HEK293 (cell line): Measurements from ENCODE around the gene APLP2.
"Not testable (repeated sequence)": the region's sequence is repeated elsewhere in the genome, so short reads cannot be mapped to it uniquely, and the experiment has no call there.

Experiments used
- CTCF ChIA-PET: fragments of 350-600 bp; formaldehyde crosslinking; extraction: SDS; loops from one replicate; lab custom pipeline; 2021; ENCODE audit warnings: antibody characterized with exemption; lab: Yijun Ruan, JAX
- POLR2A ChIA-PET: fragments of 300-600 bp; formaldehyde crosslinking; extraction: SDS; loops from one replicate; lab custom pipeline; 2020; ENCODE audit warnings: antibody characterized with exemption, inconsistent platforms; lab: Yijun Ruan, JAX
- H3K27ac ChIP-seq: fragments of 200-500 bp; sonication (Bioruptor generic); 2 replicates; pipeline ENCODE4 v1.5.1; 2014; ENCODE audit warnings: low read depth, low read length, control low read depth, inconsistent platforms; ENCODE audit errors: extremely low read depth
- H3K36me3 ChIP-seq, 2 experiments: fragments of 200-500 bp in 1 of 2; sonication (Bioruptor generic) in 1 of 2; 1 replicate in 1 of 2; 2 replicates in 1 of 2; pipeline ENCODE4 v1.5.1; 2014 to 2017; ENCODE audit warnings: inconsistent platforms in 2 of 2, low read length in 2 of 2; ENCODE audit not compliant: control insufficient read depth in 2 of 2, insufficient read depth in 1 of 2
- H3K4me1 ChIP-seq: fragments of 200-500 bp; sonication (Bioruptor generic); 2 replicates; pipeline ENCODE4 v1.5.1; 2014; ENCODE audit warnings: mild to moderate bottlenecking, low read length, inconsistent platforms; ENCODE audit not compliant: control insufficient read depth, insufficient read depth
- H3K4me3 ChIP-seq: 2 replicates; pipeline ENCODE4 v1.5.1; 2011; ENCODE audit warnings: low read depth, mild to moderate bottlenecking, control low read depth, low read length, moderate library complexity
- H3K9me3 ChIP-seq: fragments of 200-500 bp; sonication (Bioruptor generic); 2 replicates; pipeline ENCODE4 v1.5.1; 2014; ENCODE audit warnings: low read depth, low read length, inconsistent platforms; ENCODE audit not compliant: control insufficient read depth, insufficient read depth
- GLIS1 ChIP-seq: fragments of 450-650 bp; formaldehyde crosslinking; IDR thresholded peaks from 2 replicates; pipeline ENCODE4 v1.5.1; 2016; ENCODE audit warnings: missing biosample characterization, missing genetic modification characterization
- HOXD13 ChIP-seq: sonication (generic); formaldehyde crosslinking; IDR thresholded peaks from 2 replicates; pipeline ENCODE4 v1.8.0; 2022; ENCODE audit warnings: missing genetic modification reagents, borderline replicate concordance
- KLF16 ChIP-seq: fragments of 450-650 bp; formaldehyde crosslinking; IDR thresholded peaks from 2 replicates; pipeline ENCODE4 v1.5.1; 2017; ENCODE audit warnings: missing biosample characterization, missing genetic modification characterization
- OSR2 ChIP-seq: fragments of 450-650 bp; formaldehyde crosslinking; IDR thresholded peaks from 2 replicates; pipeline ENCODE4 v1.5.1; 2016; ENCODE audit warnings: missing biosample characterization, missing genetic modification characterization
- ZBTB7A ChIP-seq: fragments of 450-650 bp; formaldehyde crosslinking; IDR thresholded peaks from 2 replicates; pipeline ENCODE4 v1.5.1; 2016; ENCODE audit warnings: low read depth, missing biosample characterization, missing genetic modification characterization
- ZBTB8A ChIP-seq: fragments of 450-650 bp; formaldehyde crosslinking; IDR thresholded peaks from 2 replicates; pipeline ENCODE4 v1.5.1; 2016; ENCODE audit warnings: missing biosample characterization, missing genetic modification characterization
- ZNF175 ChIP-seq: fragments of 450-650 bp; formaldehyde crosslinking; IDR thresholded peaks from 2 replicates; pipeline ENCODE4 v1.5.1; 2016; ENCODE audit warnings: missing biosample characterization, missing genetic modification characterization
- ZNF23 ChIP-seq: fragments of 450-650 bp; formaldehyde crosslinking; IDR thresholded peaks from 2 replicates; pipeline ENCODE4 v1.5.1; 2016; ENCODE audit warnings: missing biosample characterization, missing genetic modification characterization, borderline replicate concordance
- ZNF292 ChIP-seq: fragments of 450-650 bp; formaldehyde crosslinking; IDR thresholded peaks from 2 replicates; pipeline ENCODE4 v1.5.1; 2016; ENCODE audit warnings: low read depth, missing biosample characterization, missing genetic modification characterization, borderline replicate concordance
- ZNF391 ChIP-seq: fragments of 450-650 bp; formaldehyde crosslinking; IDR thresholded peaks from 2 replicates; pipeline ENCODE4 v1.5.1; 2016; ENCODE audit warnings: low read depth, missing biosample characterization, missing genetic modification characterization, borderline replicate concordance
- ZNF433 ChIP-seq: fragments of 450-650 bp; formaldehyde crosslinking; IDR thresholded peaks from 2 replicates; pipeline ENCODE4 v1.5.1; 2016; ENCODE audit warnings: missing biosample characterization, missing genetic modification characterization, low read depth
- ZNF518A ChIP-seq: fragments of 450-650 bp; formaldehyde crosslinking; conservative IDR thresholded peaks from 2 replicates; pipeline ENCODE4 v1.5.1; 2016; ENCODE audit warnings: low read depth, missing biosample characterization, missing genetic modification characterization
- ZNF529 ChIP-seq: fragments of 450-650 bp; formaldehyde crosslinking; IDR thresholded peaks from 2 replicates; pipeline ENCODE4 v1.5.1; 2017; ENCODE audit warnings: missing genetic modification characterization, missing biosample characterization; ENCODE audit not compliant: insufficient replicate concordance
- ZNF530 ChIP-seq: fragments of 450-650 bp; formaldehyde crosslinking; IDR thresholded peaks from 2 replicates; pipeline ENCODE4 v1.5.1; 2016; ENCODE audit warnings: low read depth, missing biosample characterization, missing genetic modification characterization
- ZNF548 ChIP-seq: fragments of 450-650 bp; formaldehyde crosslinking; IDR thresholded peaks from 2 replicates; pipeline ENCODE4 v1.5.1; 2016; ENCODE audit warnings: missing biosample characterization, missing genetic modification characterization
- ZNF585B ChIP-seq: fragments of 450-650 bp; formaldehyde crosslinking; IDR thresholded peaks from 2 replicates; pipeline ENCODE4 v1.5.1; 2016; ENCODE audit warnings: missing biosample characterization, missing genetic modification characterization
- ZNF596 ChIP-seq: fragments of 450-650 bp; IDR thresholded peaks from 2 replicates; pipeline ENCODE4 v1.5.0; 2018; ENCODE audit warnings: missing biosample characterization, mild to moderate bottlenecking, missing genetic modification characterization, moderate library complexity
- ZNF707 ChIP-seq: fragments of 450-650 bp; formaldehyde crosslinking; IDR thresholded peaks from 2 replicates; pipeline ENCODE4 v1.5.1; 2016; ENCODE audit warnings: missing biosample characterization, missing genetic modification characterization
- ZSCAN5A ChIP-seq: fragments of 450-650 bp; formaldehyde crosslinking; IDR thresholded peaks from 2 replicates; pipeline ENCODE4 v1.5.1; 2016; ENCODE audit warnings: missing biosample characterization, missing genetic modification characterization
- TF ChIP-seq, protein P1 (sequence below): fragments of 450-650 bp; formaldehyde crosslinking; IDR thresholded peaks from 2 replicates; pipeline ENCODE4 v1.5.1; 2016; ENCODE audit warnings: missing biosample characterization, missing genetic modification characterization, borderline replicate concordance
- TF ChIP-seq, protein P2 (sequence below): fragments of 450-650 bp; formaldehyde crosslinking; IDR thresholded peaks from 2 replicates; pipeline ENCODE4 v1.5.1; 2017; ENCODE audit warnings: missing biosample characterization, missing genetic modification characterization

Gene APLP2

DNA sequence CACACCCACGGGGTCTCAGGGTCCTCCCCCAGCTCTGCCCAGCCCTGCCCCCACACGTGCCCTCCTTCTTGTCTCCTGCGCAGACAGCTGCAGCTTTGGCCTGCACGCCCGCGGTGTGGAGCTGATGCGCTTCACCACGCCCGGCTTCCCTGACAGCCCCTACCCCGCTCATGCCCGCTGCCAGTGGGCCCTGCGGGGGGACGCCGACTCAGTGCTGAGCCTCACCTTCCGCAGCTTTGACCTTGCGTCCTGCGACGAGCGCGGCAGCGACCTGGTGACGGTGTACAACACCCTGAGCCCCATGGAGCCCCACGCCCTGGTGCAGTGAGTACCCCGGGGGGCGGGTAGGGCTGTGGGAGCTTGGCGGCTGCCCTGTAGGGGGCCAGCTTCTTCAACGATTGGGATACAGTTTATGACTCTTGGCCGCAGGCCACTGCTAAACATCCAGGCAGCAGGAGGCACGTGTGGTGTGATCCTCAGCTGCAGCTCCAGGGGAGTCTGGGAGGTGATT is 120.7 kb downstream of the APLP2 start (continued):
- TF ChIP-seq, protein P1, sequence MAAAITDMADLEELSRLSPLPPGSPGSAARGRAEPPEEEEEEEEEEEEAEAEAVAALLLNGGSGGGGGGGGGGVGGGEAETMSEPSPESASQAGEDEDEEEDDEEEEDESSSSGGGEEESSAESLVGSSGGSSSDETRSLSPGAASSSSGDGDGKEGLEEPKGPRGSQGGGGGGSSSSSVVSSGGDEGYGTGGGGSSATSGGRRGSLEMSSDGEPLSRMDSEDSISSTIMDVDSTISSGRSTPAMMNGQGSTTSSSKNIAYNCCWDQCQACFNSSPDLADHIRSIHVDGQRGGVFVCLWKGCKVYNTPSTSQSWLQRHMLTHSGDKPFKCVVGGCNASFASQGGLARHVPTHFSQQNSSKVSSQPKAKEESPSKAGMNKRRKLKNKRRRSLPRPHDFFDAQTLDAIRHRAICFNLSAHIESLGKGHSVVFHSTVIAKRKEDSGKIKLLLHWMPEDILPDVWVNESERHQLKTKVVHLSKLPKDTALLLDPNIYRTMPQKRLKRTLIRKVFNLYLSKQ, result no peak
- TF ChIP-seq ZNF596 (tag by site-specific recombination), result no peak

GRCh38 chr11:130191896-130192295 is 122.2 kb downstream of the APLP2 start:
- Histone ChIP-seq H3K4me1 (no peaks in the 10 kb centered on the region), H3K4me3 (no peak overlapping the region), H3K27ac (no peak overlapping the region), H3K9me3 (no peaks in the 10 kb centered on the region), H3K36me3 (no peaks in the 10 kb centered on the region)
- POLR2A ChIA-PET, result no interaction called here
- no peak for TF ChIP-seq ZNF175 (tag by site-specific recombination)
- TF ChIP-seq ZNF585B (tag by site-specific recombination), result no peak
- TF ChIP-seq ZNF548 (tag by site-specific recombination), result no peak
- no peak for TF ChIP-seq ZNF596 (tag by site-specific recombination)
- no peak for TF ChIP-seq ZNF391 (tag by site-specific recombination)
- no peak for TF ChIP-seq ZNF530
- TF ChIP-seq ZNF518A (tag by site-specific recombination), result no peak
- TF ChIP-seq, protein P2, sequence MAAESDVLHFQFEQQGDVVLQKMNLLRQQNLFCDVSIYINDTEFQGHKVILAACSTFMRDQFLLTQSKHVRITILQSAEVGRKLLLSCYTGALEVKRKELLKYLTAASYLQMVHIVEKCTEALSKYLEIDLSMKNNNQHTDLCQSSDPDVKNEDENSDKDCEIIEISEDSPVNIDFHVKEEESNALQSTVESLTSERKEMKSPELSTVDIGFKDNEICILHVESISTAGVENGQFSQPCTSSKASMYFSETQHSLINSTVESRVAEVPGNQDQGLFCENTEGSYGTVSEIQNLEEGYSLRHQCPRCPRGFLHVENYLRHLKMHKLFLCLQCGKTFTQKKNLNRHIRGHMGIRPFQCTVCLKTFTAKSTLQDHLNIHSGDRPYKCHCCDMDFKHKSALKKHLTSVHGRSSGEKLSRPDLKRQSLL (tag by site-specific recombination), result no peak
- TF ChIP-seq ZNF292 (tag by site-specific recombination), result no peak
- TF ChIP-seq HOXD13, result no peak
- no peak for TF ChIP-seq ZNF529 (tag by site-specific recombination)
- TF ChIP-seq ZNF433 (tag by site-specific recombination), result no peak
- TF ChIP-seq GLIS1 (tag by site-specific recombination), result no peak
- CTCF ChIA-PET, result interaction anchor here (1.1 to 1.2 kb wide), 2 partner anchors 21 to 26 kb away, joined by 3 to 6 read pairs; no protein-coding TSS in a partner anchor

- POLR2A ChIA-PET, result interaction anchor here (0.7 kb wide), 2 partner anchors 463 to 724 kb away, joined by 3 read pairs; partner anchors contain the start of gene SNX19
- Histone ChIP-seq H3K9me3 (no peaks in the 10 kb centered on the region), H3K4me1 (no peaks in the 10 kb centered on the region), H3K27ac (no peak overlapping the region), H3K4me3 (no peak overlapping the region), H3K36me3 (no peaks in the 10 kb centered on the region)
- TF ChIP-seq ZBTB8A (tag by site-specific recombination) (no peak), ZNF292 (tag by site-specific recombination) (no peak), ZNF23 (no peak), ZNF707 (no peak), ZNF585B (tag by site-specific recombination) (no peak), KLF16 (tag by site-specific recombination) (no peak), ZSCAN5A (tag by site-specific recombination) (no peak), ZBTB7A (tag by site-specific recombination) (no peak), OSR2 (no peak)
- CTCF ChIA-PET, result interaction anchor here (0.8 kb wide), 1 partner anchor 9 kb away, joined by 4 read pairs; no protein-coding TSS in a partner anchor
Observed at GRCh38 chr11:130192845-130193267, 123.2 kb downstream of the APLP2 start.

DNA sequence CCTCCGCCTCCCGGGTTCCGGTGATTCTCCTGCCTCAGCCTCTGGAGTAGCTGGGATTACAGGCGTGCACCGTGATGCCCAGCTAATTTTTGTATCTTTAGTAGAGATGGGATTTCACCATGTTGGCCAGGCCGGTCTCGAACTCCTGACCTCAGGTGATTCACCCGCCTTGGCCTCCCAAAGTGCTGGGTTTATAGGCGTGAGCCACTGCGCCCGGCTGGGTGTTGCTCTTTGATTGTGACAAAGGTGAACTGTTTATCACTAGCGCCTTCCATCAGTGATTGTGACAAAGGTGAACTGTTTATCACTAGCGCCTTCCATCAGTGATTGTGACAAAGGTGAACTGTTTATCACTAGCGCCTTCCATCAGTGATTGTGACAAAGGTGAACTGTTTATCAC is 123.9 kb downstream of the APLP2 start:
- CTCF ChIA-PET, H3K36me3 ChIP-seq, H3K4me1 ChIP-seq: not testable (repeated sequence)

More for the DNA sequence above, 123.9 kb downstream of the APLP2 start:
- not testable (repeated sequence) for H3K9me3 ChIP-seq, H3K4me3 ChIP-seq, H3K27ac ChIP-seq
- POLR2A ChIA-PET, result interaction anchor here (0.7 kb wide), 1 partner anchor 723 kb away, joined by 3 read pairs; the partner anchor contains the start of gene SNX19
